Sigmoid colon (tissue), 7 donors: ENCODE measurements around the gene CSK. TPM values are rescaled to one million over a fixed set of nuclear protein-coding genes. Genes with fewer than 3 reads are reported as not detected.

ENCODE experiments used
- DNase-seq: peaks from one replicate; pipeline ENCODE4 v3.0.0-alpha.2; 2019
- H3K27ac ChIP-seq, 4 donors: fragments of 200-600 bp; sonication (generic); one replicate each; pipeline ENCODE4 v1.5.1; 2016 to 2019; ENCODE audit warnings: mild to moderate bottlenecking in 1 of 4
- H3K27me3 ChIP-seq, 3 donors: fragments of 200-600 bp; sonication (generic); one replicate each; pipeline ENCODE4 v1.5.1; 2019; ENCODE audit warnings: mild to moderate bottlenecking in 1 of 3
- H3K36me3 ChIP-seq, 4 donors: fragments of 200-600 bp; sonication (generic); one replicate each; pipeline ENCODE4 v1.5.1; 2016 to 2019
- H3K4me1 ChIP-seq, 4 donors: fragments of 200-600 bp; sonication (generic); one replicate each; pipeline ENCODE4 v1.5.1; 2017 to 2019
- H3K4me3 ChIP-seq, 4 donors: fragments of 200-600 bp; sonication (generic); one replicate each; pipeline ENCODE4 v1.5.1; 2017 to 2019; ENCODE audit warnings: mild to moderate bottlenecking in 2 of 4, moderate library complexity in 1 of 4
- H3K9me3 ChIP-seq, 4 donors: fragments of 200-600 bp in 3 of 4; sonication (generic) in 3 of 4; one replicate each; pipeline versions ENCODE4 v1.5.1 to v1.6.1; 2013 to 2019
- CTCF ChIP-seq, 4 experiments: fragments of 450-650 bp in 3 of 4; fragments of 200-600 bp in 1 of 4; IDR thresholded peaks; one replicate each; pipeline ENCODE4 v1.5.1; 2016 to 2019; ENCODE audit warnings: antibody characterized with exemption in 4 of 4, mild to moderate bottlenecking in 3 of 4, moderate library complexity in 2 of 4
- EP300 ChIP-seq, 4 donors: sonication (generic); formaldehyde crosslinking; IDR thresholded peaks; one replicate each; pipeline ENCODE4 v1.6.1; 2017; ENCODE audit warnings: antibody characterized with exemption in 4 of 4
- POLR2A ChIP-seq, 2 donors: fragments of 450-650 bp; IDR thresholded peaks; one replicate each; pipeline ENCODE4 v1.6.1; 2016; ENCODE audit warnings: antibody characterized with exemption in 2 of 2, mild to moderate bottlenecking in 2 of 2, moderate library complexity in 2 of 2
- POLR2AphosphoS5 ChIP-seq, 4 donors: sonication (generic); formaldehyde crosslinking; IDR thresholded peaks; one replicate each; pipeline ENCODE4 v1.6.1; 2017; ENCODE audit warnings: antibody characterized with exemption in 4 of 4
- WGBS, 2 donors: extraction: QIAGEN DNeasy Blood & Tissue Kit; methylation state at CpG; one replicate each; pipeline ENCODE4 v1.1.7; 2013; 5-methylcytosine and 5-hydroxymethylcytosine counted together
- intact Hi-C: fragments of 100-400 bp; cut with DNase I; formaldehyde crosslinking; loops from one replicate; pipeline ENCODE4 v1.15.1; 2023
- polyA plus RNA-seq, 3 donors: library from polyadenylated mRNA; stranded (reverse); fragments of 200-250 nt; gene quantifications; one replicate each; pipeline ENCODE4 v1.2.3, GENCODE V29; 2013
- total RNA-seq, 4 donors: library from RNA; depleted of rRNA; stranded (reverse); fragments of >200 nt; gene quantifications; one replicate each; pipeline ENCODE4 v1.1.0, GENCODE V29; 2016
- donor health status: healthy with polysubstance abuse.
- donor health status: Bipolar disorder and iron deficiency.
- donor health status: healthy.

The CSK gene
- total and polyA plus RNA-seq, 7 donors: 9.7 to 125 (median 22.4) TPM

- H3K4me3 ChIP-seq: peak overlapping the region in 2 of 4 donors; percentile 85 to 92
- peaks cover 0 to 53% (median 40%) of the 10 kb centered on the region in 4 donors for H3K4me1 ChIP-seq
- H3K27me3 ChIP-seq: no peaks in the 10 kb centered on the region
- intact Hi-C loops: loop anchor here (5.0 kb wide), 2 partner anchors 122 to 238 kb away; partner anchors contain the start of gene ARID3B
- peak overlapping the region in 1 of 4 donors; percentile 31 for H3K27ac ChIP-seq
- no peaks in the 10 kb centered on the region for H3K9me3 ChIP-seq
- DNase-seq: no peak
- WGBS, 2 donors: 31 to 35% methylated on average over 16 of the region's 16 CpGs
- TF ChIP-seq EP300 (IDR thresholded peaks at IDR 0.05) (no peak), POLR2A (IDR thresholded peaks at IDR 0.05) (no peak), POLR2AphosphoS5 (IDR thresholded peaks at IDR 0.05) (no peak), CTCF (IDR thresholded peaks at IDR 0.05) (no peak)
- H3K36me3 ChIP-seq: no peaks in the 10 kb centered on the region
These were observed 1.1 kb upstream of the CSK start for GRCh38 chr15:74780523-74781430.

- H3K27me3 ChIP-seq: no peaks in the 10 kb centered on the region
- WGBS, 2 donors: 0% methylated on average over 72 of the region's 72 CpGs
- TF ChIP-seq POLR2A (IDR thresholded peaks at IDR 0.05) (no peak), CTCF (IDR thresholded peaks at IDR 0.05) (no peak), POLR2AphosphoS5 (IDR thresholded peaks at IDR 0.05) (no peak), EP300 (IDR thresholded peaks at IDR 0.05) (no peak)
- no peaks in the 10 kb centered on the region for H3K9me3 ChIP-seq
- no peaks in the 10 kb centered on the region for H3K36me3 ChIP-seq
- peak overlapping the region; percentile 77 to 93 (median 82) for H3K27ac ChIP-seq
- peak overlapping the region; percentile 48 to 92 (median 78) for H3K4me3 ChIP-seq
- DNase-seq: no peak
- H3K4me1 ChIP-seq: peaks cover 0 to 64% (median 54%) of the 10 kb centered on the region in 4 donors
- intact Hi-C loops: loop anchor here (1.0 to 5.0 kb wide), 4 partner anchors 18 to 240 kb away; partner anchors contain the start of genes ARID3B and ULK3
These were observed 585 bp downstream of the CSK start for GRCh38 chr15:74782259-74783071.

GRCh38 chr15:74783072-74783807 lies 1.4 kb downstream of the CSK start:
- intact Hi-C loops: loop anchor here (5.0 kb wide), 2 partner anchors 119 to 241 kb away; partner anchors contain the start of gene ARID3B
- WGBS, 2 donors: 1 to 2% methylated on average over 13 of the region's 13 CpGs
- Histone ChIP-seq H3K4me3 (peak overlapping the region; percentile 48 to 92 (median 78)), H3K27me3 (no peaks in the 10 kb centered on the region), H3K27ac (peak overlapping the region; percentile 77 to 93 (median 82)), H3K9me3 (no peaks in the 10 kb centered on the region), H3K36me3 (no peaks in the 10 kb centered on the region), H3K4me1 (peaks cover 0 to 69% (median 61%) of the 10 kb centered on the region in 4 donors)
- TF ChIP-seq CTCF (IDR thresholded peaks at IDR 0.05): no peak
- no peak for TF ChIP-seq POLR2AphosphoS5 (IDR thresholded peaks at IDR 0.05)
- TF ChIP-seq POLR2A (IDR thresholded peaks at IDR 0.05): no peak
- TF ChIP-seq EP300 (IDR thresholded peaks at IDR 0.05): no peak
- no peak for DNase-seq

GRCh38 chr15:74783808-74784175 lies 1.9 kb downstream of the CSK start:
- Histone ChIP-seq H3K27me3 (no peaks in the 10 kb centered on the region), H3K4me1 (peaks cover 0 to 75% (median 66%) of the 10 kb centered on the region in 4 donors), H3K4me3 (peak overlapping the region in 3 of 4 donors; percentile 72 to 92 (median 85)), H3K9me3 (no peaks in the 10 kb centered on the region), H3K27ac (peak overlapping the region; percentile 77 to 93 (median 82)), H3K36me3 (no peaks in the 10 kb centered on the region)
- TF ChIP-seq POLR2A (IDR thresholded peaks at IDR 0.05): no peak
- TF ChIP-seq CTCF (IDR thresholded peaks at IDR 0.05): no peak
- no peak for TF ChIP-seq EP300 (IDR thresholded peaks at IDR 0.05)
- TF ChIP-seq POLR2AphosphoS5 (IDR thresholded peaks at IDR 0.05): no peak
- intact Hi-C loops: loop anchor here (5.0 kb wide), 2 partner anchors 119 to 241 kb away; partner anchors contain the start of gene ARID3B
- WGBS, 2 donors: 21 to 22% methylated on average over 3 of the region's 3 CpGs
- peak; percentile 64 for DNase-seq
